ENCODE results near the gene MYD88. TPM values are rescaled to one million over a fixed set of nuclear protein-coding genes. Genes with fewer than 3 reads are reported as not detected.

The MYD88 gene
- total RNA-seq, 1 donor from 2014 or later, result 24.2 TPM

GRCh38 chr3:38168151-38169026 lies 29.9 kb downstream of the MYD88 start:
- no peaks in the 10 kb centered on the region for H3K9me3 Mint-ChIP-seq (ENCODE audit: low read depth)
- H3K27ac Mint-ChIP-seq, result no peak overlapping the region
- TF ChIP-seq CTCF (IDR thresholded peaks at IDR 0.05; ENCODE audit: unreplicated experiment), result no peak
- no peak overlapping the region for H3K4me3 Mint-ChIP-seq (ENCODE audit: low read depth)
- no peak for DNase-seq (ENCODE audit: low spot score, unreplicated experiment)
- peaks cover 16% of the 10 kb centered on the region for H3K4me1 Mint-ChIP-seq (ENCODE audit: low read depth)
- H3K27me3 Mint-ChIP-seq, result no peaks in the 10 kb centered on the region
- no peaks in the 10 kb centered on the region for H3K36me3 Mint-ChIP-seq (ENCODE audit: insufficient read depth)

- no peaks in the 10 kb centered on the region for H3K27me3 Mint-ChIP-seq
- no peak for TF ChIP-seq CTCF (IDR thresholded peaks at IDR 0.05; ENCODE audit: unreplicated experiment)
- no peak for DNase-seq (ENCODE audit: low spot score, unreplicated experiment)
- H3K4me3 Mint-ChIP-seq (ENCODE audit: low read depth), result no peak overlapping the region
- H3K9me3 Mint-ChIP-seq (ENCODE audit: low read depth), result no peaks in the 10 kb centered on the region
- H3K27ac Mint-ChIP-seq, result no peak overlapping the region
- peaks cover 16% of the 10 kb centered on the region for H3K4me1 Mint-ChIP-seq (ENCODE audit: low read depth)
- no peaks in the 10 kb centered on the region for H3K36me3 Mint-ChIP-seq (ENCODE audit: insufficient read depth)
Observed at GRCh38 chr3:38169027-38169317, 30.5 kb downstream of the MYD88 start.

GRCh38 chr3:38170722-38171121 lies 32.3 kb downstream of the MYD88 start:
- Mint-ChIP-seq H3K27ac (no peak overlapping the region), H3K9me3 (ENCODE audit: low read depth) (no peaks in the 10 kb centered on the region), H3K4me1 (ENCODE audit: low read depth) (peaks cover 13% of the 10 kb centered on the region), H3K36me3 (ENCODE audit: insufficient read depth) (no peaks in the 10 kb centered on the region), H3K4me3 (ENCODE audit: low read depth) (no peak overlapping the region), H3K27me3 (no peaks in the 10 kb centered on the region)
- TF ChIP-seq CTCF (IDR thresholded peaks at IDR 0.05; ENCODE audit: unreplicated experiment), result no peak
- no peak for DNase-seq (ENCODE audit: low spot score, unreplicated experiment)

GRCh38 chr3:38171622-38172021 lies 33.2 kb downstream of the MYD88 start:
- no peak for DNase-seq (ENCODE audit: low spot score, unreplicated experiment)
- Mint-ChIP-seq H3K4me3 (ENCODE audit: low read depth) (no peak overlapping the region), H3K36me3 (ENCODE audit: insufficient read depth) (no peaks in the 10 kb centered on the region), H3K27ac (no peak overlapping the region), H3K4me1 (ENCODE audit: low read depth) (peaks cover 10% of the 10 kb centered on the region), H3K27me3 (no peaks in the 10 kb centered on the region), H3K9me3 (ENCODE audit: low read depth) (no peaks in the 10 kb centered on the region)
- no peak for TF ChIP-seq CTCF (IDR thresholded peaks at IDR 0.05; ENCODE audit: unreplicated experiment)

GRCh38 chr3:38173834-38174418 lies 35.5 kb downstream of the MYD88 start:
- H3K4me1 Mint-ChIP-seq (ENCODE audit: low read depth), result peaks cover 4% of the 10 kb centered on the region

More at GRCh38 chr3:38173834-38174418, 35.5 kb downstream of the MYD88 start:
- no peak for DNase-seq (ENCODE audit: low spot score, unreplicated experiment)
- H3K9me3 Mint-ChIP-seq (ENCODE audit: low read depth), result no peaks in the 10 kb centered on the region
- no peak overlapping the region for H3K4me3 Mint-ChIP-seq (ENCODE audit: low read depth)
- TF ChIP-seq CTCF (IDR thresholded peaks at IDR 0.05; ENCODE audit: unreplicated experiment), result no peak
- H3K27ac Mint-ChIP-seq, result no peak overlapping the region
- no peaks in the 10 kb centered on the region for H3K27me3 Mint-ChIP-seq
- H3K36me3 Mint-ChIP-seq (ENCODE audit: insufficient read depth), result no peaks in the 10 kb centered on the region

Measured in progenitor cell of endocrine pancreas (in vitro differentiated cells).